UCSD-AML1 (cell line): ENCODE results near the gene EVA1C.
"Not testable (repeated sequence)": the region's sequence is repeated elsewhere in the genome, so short reads cannot be mapped to it uniquely, and the experiment has no call there.

Experiments
- DNase-seq: peaks from one replicate; lab custom pipeline; 2025; ENCODE audit not compliant: unreplicated experiment; lab: John Stamatoyannopoulos, UW

The EVA1C gene

GRCh38 chr21:32457360-32457840 lies 44.9 kb downstream of the EVA1C start:
- DNase-seq, result no peak

- no peak for DNase-seq
Observed at GRCh38 chr21:32457962-32458361, 45.5 kb downstream of the EVA1C start.

GRCh38 chr21:32459972-32460371 lies 47.5 kb downstream of the EVA1C start:
- DNase-seq, result no peak

- no peak for DNase-seq
Observed at GRCh38 chr21:32461503-32461902, 49.0 kb downstream of the EVA1C start.

- not testable (repeated sequence) for DNase-seq
Observed at GRCh38 chr21:32462564-32462963, 50.1 kb downstream of the EVA1C start.

- no peak for DNase-seq
Observed at GRCh38 chr21:32463367-32463766, 50.9 kb downstream of the EVA1C start.

- DNase-seq, result no peak
Observed at GRCh38 chr21:32463889-32464300, 51.4 kb downstream of the EVA1C start.

- DNase-seq, result no peak
Observed at GRCh38 chr21:32467291-32467690, 54.8 kb downstream of the EVA1C start.

- DNase-seq, result no peak
Observed at GRCh38 chr21:32468681-32469111, 56.2 kb downstream of the EVA1C start.

- DNase-seq, result no peak
Observed at GRCh38 chr21:32469628-32470027, 57.1 kb downstream of the EVA1C start.

- no peak for DNase-seq
Observed at GRCh38 chr21:32470206-32470605, 57.7 kb downstream of the EVA1C start.

GRCh38 chr21:32472890-32473765 lies 60.6 kb downstream of the EVA1C start:
- DNase-seq, result no peak

GRCh38 chr21:32474179-32475059 lies 61.9 kb downstream of the EVA1C start:
- no peak for DNase-seq

GRCh38 chr21:32475162-32475812 lies 62.8 kb downstream of the EVA1C start:
- no peak for DNase-seq

- DNase-seq, result no peak
Observed at GRCh38 chr21:32476661-32477423, 64.3 kb downstream of the EVA1C start.

GRCh38 chr21:32477424-32477745 lies 64.9 kb downstream of the EVA1C start:
- no peak for DNase-seq

- no peak for DNase-seq
Observed at GRCh38 chr21:32481875-32482408, 69.4 kb downstream of the EVA1C start.

GRCh38 chr21:32482565-32483292 lies 70.2 kb downstream of the EVA1C start:
- no peak for DNase-seq

GRCh38 chr21:32483293-32483595 lies 70.7 kb downstream of the EVA1C start:
- no peak for DNase-seq
